NCI-H1436 (cell line): ENCODE results near the gene FYCO1.

Experiments used
- DNase-seq: peaks from one replicate; lab custom pipeline; 2025; lab: John Stamatoyannopoulos, UW

FYCO1 gene

GRCh38 chr3:45984331-45985312 is 11.0 kb downstream of the FYCO1 start:
- DNase-seq, result no peak

- DNase-seq, result no peak
These were observed 11.9 kb downstream of the FYCO1 start for GRCh38 chr3:45983770-45984169.

GRCh38 chr3:45981346-45982074 is 14.1 kb downstream of the FYCO1 start:
- DNase-seq, result no peak

- DNase-seq, result no peak
These were observed 14.8 kb downstream of the FYCO1 start for GRCh38 chr3:45980819-45981218.

- no peak for DNase-seq
These were observed 15.3 kb downstream of the FYCO1 start for GRCh38 chr3:45980229-45980813.

- DNase-seq, result no peak
These were observed 16.2 kb downstream of the FYCO1 start for GRCh38 chr3:45979378-45979777.

- no peak for DNase-seq
These were observed 17.4 kb downstream of the FYCO1 start for GRCh38 chr3:45978006-45978761.

- no peak for DNase-seq
These were observed 19.2 kb downstream of the FYCO1 start for GRCh38 chr3:45976191-45977091.

GRCh38 chr3:45975686-45976085 is 19.9 kb downstream of the FYCO1 start:
- no peak for DNase-seq

- DNase-seq, result no peak
These were observed 20.9 kb downstream of the FYCO1 start for GRCh38 chr3:45974686-45975085.

GRCh38 chr3:45972534-45973402 is 22.9 kb downstream of the FYCO1 start:
- DNase-seq, result no peak

GRCh38 chr3:45969953-45970352 is 25.7 kb downstream of the FYCO1 start:
- no peak for DNase-seq

- no peak for DNase-seq
These were observed 26.5 kb downstream of the FYCO1 start for GRCh38 chr3:45969116-45969515.

- no peak for DNase-seq
These were observed 26.9 kb downstream of the FYCO1 start for GRCh38 chr3:45968706-45969105.

GRCh38 chr3:45968149-45968548 is 27.5 kb downstream of the FYCO1 start:
- no peak for DNase-seq

GRCh38 chr3:45967724-45968123 is 27.9 kb downstream of the FYCO1 start:
- DNase-seq, result no peak

- no peak for DNase-seq
These were observed 28.5 kb downstream of the FYCO1 start for GRCh38 chr3:45966950-45967640.

- DNase-seq, result no peak
These were observed 29.2 kb downstream of the FYCO1 start for GRCh38 chr3:45966371-45966791.

- DNase-seq, result no peak
These were observed 30.0 kb downstream of the FYCO1 start for GRCh38 chr3:45965653-45966052.
